ENCODE data around the gene BCL6. TPM values are rescaled to one million over a fixed set of nuclear protein-coding genes. Genes with fewer than 3 reads are reported as not detected.
A peak's percentile ranks its signal among the peaks of the same experiment; 100 is the strongest.

Gene BCL6
- total RNA-seq, 2 experiments from 2014 or later, result 76.6 to 79.6 TPM

DNA sequence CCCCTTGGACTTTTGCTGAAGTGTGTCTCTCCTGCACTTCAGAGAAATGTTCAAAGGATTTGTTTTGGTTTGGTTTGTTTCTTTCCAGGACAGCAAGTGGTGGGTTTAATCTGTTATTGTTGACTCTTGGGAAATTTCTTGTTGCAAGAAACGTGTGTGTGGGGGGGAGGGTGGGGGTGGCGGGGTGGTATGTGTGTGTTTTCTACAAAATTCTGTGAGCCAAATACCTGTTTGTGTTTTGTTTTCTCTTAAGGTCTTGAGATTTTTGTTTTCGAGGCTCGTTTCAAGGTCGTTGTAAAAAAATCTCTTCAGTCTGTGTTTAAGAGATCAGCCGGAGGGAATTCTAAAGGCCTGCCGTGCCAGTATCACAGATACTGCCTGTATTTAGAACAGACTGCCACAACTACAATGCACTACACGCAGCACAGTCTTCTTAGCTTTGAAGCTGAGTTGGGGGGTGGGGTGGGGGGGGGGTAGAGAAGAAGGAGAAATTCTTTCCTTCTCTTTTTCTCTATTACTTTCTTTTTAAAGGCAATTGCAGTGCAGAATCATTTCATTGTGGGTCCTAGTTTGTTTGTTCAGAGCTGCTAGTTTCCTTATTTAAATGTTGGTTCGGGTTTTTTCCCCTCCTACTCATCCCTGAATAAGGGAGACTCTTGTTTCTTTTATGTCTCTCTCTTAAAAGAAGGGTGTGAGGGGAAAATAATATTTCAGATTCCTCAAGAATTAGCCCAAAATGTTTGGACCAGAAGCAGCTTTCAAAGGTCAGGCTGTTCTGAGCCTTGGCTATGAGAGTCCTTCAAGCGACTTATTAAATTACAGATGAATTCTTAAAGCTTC lies 1.4 kb upstream of the BCL6 start:
- Mint-ChIP-seq H3K4me3 (peak overlapping the region; percentile 100), H3K27me3 (no peaks in the 10 kb centered on the region), H3K27ac (peak overlapping the region; percentile 99), H3K9me3 (no peaks in the 10 kb centered on the region), H3K4me1 (ENCODE audit: low read depth) (peaks cover 85% of the 10 kb centered on the region), H3K36me3 (ENCODE audit: low read depth) (peaks cover 29% of the 10 kb centered on the region)
- Histone ChIP-seq H3K4me3 (ENCODE audit: low read length) (peak overlapping the region; percentile 96), H3K4me1 (ENCODE audit: insufficient read depth, low read length) (peaks cover 42% of the 10 kb centered on the region), H3K27ac (ENCODE audit: low read depth in 1 of 2, low read length in 2 of 2) (peak overlapping the region; percentile 95 to 99), H3K36me3 (ENCODE audit: insufficient read depth, low read length) (no peaks in the 10 kb centered on the region), H3K9me3 (ENCODE audit: control insufficient read depth in 1 of 2, insufficient read depth in 1 of 2, low read length in 2 of 2) (no peaks in the 10 kb centered on the region), H3K27me3 (ENCODE audit: control insufficient read depth in 1 of 2, insufficient read depth in 2 of 2, low read length in 2 of 2) (no peaks in the 10 kb centered on the region)
- no peak for TF ChIP-seq CTCF (IDR thresholded peaks at IDR 0.05)
- DNase-seq (peak in 3 of 14 experiments; percentile 24 to 57 (median 51)), ATAC-seq (ENCODE audit: poor library complexity) (no peak)
- POLR2A ChIA-PET, result interaction anchor here (1.1 to 3.2 kb wide), 13 partner anchors 8 to 1295 kb away, joined by 3 to 28 read pairs (median 5); partner anchors contain the start of gene LPP
- intact Hi-C loops (cut with DNase I, micrococcal nuclease), result loop anchor here (2.0 to 10.0 kb wide), 3 partner anchors 171 to 758 kb away; partner anchors contain the start of gene LPP (in 1 of the 2)
- CTCF ChIA-PET, result interaction anchor here (1.1 to 2.1 kb wide), 12 partner anchors 8 to 1208 kb away, joined by 3 to 7 read pairs (median 4); partner anchors contain the start of gene LPP

GRCh38 chr3:187746059-187746441 lies 782 bp upstream of the BCL6 start:
- Mint-ChIP-seq H3K36me3 (ENCODE audit: low read depth) (peaks cover 31% of the 10 kb centered on the region), H3K9me3 (no peaks in the 10 kb centered on the region), H3K4me1 (ENCODE audit: low read depth) (peaks cover 85% of the 10 kb centered on the region), H3K27ac (peak overlapping the region; percentile 99), H3K4me3 (peak overlapping the region; percentile 100), H3K27me3 (no peaks in the 10 kb centered on the region)
- DNase-seq (peak in 2 of 14 experiments; percentile 48 to 58), ATAC-seq (ENCODE audit: poor library complexity) (no peak)
- CTCF ChIA-PET, result interaction anchor here (1.0 to 1.3 kb wide), 3 partner anchors 408 to 1209 kb away, joined by 3 to 4 read pairs (median 3); partner anchors contain the start of gene LPP
- peak overlapping the region; percentile 95 to 99 for H3K27ac ChIP-seq (ENCODE audit: low read depth in 1 of 2, low read length in 2 of 2)
- peaks cover 47% of the 10 kb centered on the region for H3K4me1 ChIP-seq (ENCODE audit: insufficient read depth, low read length)
- intact Hi-C loops (cut with DNase I, micrococcal nuclease), result loop anchor here (2.0 to 10.0 kb wide), 3 partner anchors 171 to 759 kb away; partner anchors contain the start of gene LPP (in 1 of the 2)
- no peaks in the 10 kb centered on the region for H3K27me3 ChIP-seq (ENCODE audit: control insufficient read depth in 1 of 2, insufficient read depth in 2 of 2, low read length in 2 of 2)
- H3K36me3 ChIP-seq (ENCODE audit: insufficient read depth, low read length), result no peaks in the 10 kb centered on the region
- TF ChIP-seq CTCF (IDR thresholded peaks at IDR 0.05), result no peak
- H3K4me3 ChIP-seq (ENCODE audit: low read length), result peak overlapping the region; percentile 96
- no peaks in the 10 kb centered on the region for H3K9me3 ChIP-seq (ENCODE audit: control insufficient read depth in 1 of 2, insufficient read depth in 1 of 2, low read length in 2 of 2)
- POLR2A ChIA-PET, result interaction anchor here (0.6 to 3.2 kb wide), 34 partner anchors 9 to 1809 kb away, joined by 3 to 28 read pairs (median 4); partner anchors contain the start of genes DNAJB11, LPP, RPL39L and RTP4
